ENCODE measurements around the gene RTTN. TPM values are rescaled to one million over a fixed set of nuclear protein-coding genes. Genes with fewer than 3 reads are reported as not detected.

The RTTN gene
- total RNA-seq, 4 donors from 2014 or later, result 10.8 to 58.1 (median 22.4) TPM

- no peak for DNase-seq
- intact Hi-C loops (cut with DNase I; ENCODE audit: low total_unique reads), result no loop called here
- Histone ChIP-seq H3K27ac (no peak overlapping the region), H3K4me3 (no peak overlapping the region), H3K36me3 (no peaks in the 10 kb centered on the region), H3K4me1 (no peaks in the 10 kb centered on the region), H3K27me3 (no peaks in the 10 kb centered on the region), H3K9me3 (no peaks in the 10 kb centered on the region)
- TF ChIP-seq CTCF (IDR thresholded peaks at IDR 0.05) (no peak), POLR2A (IDR thresholded peaks at IDR 0.05) (no peak)
Observed at GRCh38 chr18:70037431-70038061, 167.9 kb downstream of the RTTN start.

- Histone ChIP-seq H3K27ac (no peak overlapping the region), H3K27me3 (no peaks in the 10 kb centered on the region), H3K36me3 (no peaks in the 10 kb centered on the region), H3K4me3 (no peak overlapping the region), H3K9me3 (no peaks in the 10 kb centered on the region), H3K4me1 (no peaks in the 10 kb centered on the region)
- no peak for DNase-seq
- TF ChIP-seq CTCF (IDR thresholded peaks at IDR 0.05) (no peak), POLR2A (IDR thresholded peaks at IDR 0.05) (no peak)
- intact Hi-C loops (cut with DNase I; ENCODE audit: low total_unique reads), result no loop called here
Observed at GRCh38 chr18:70036771-70037347, 168.6 kb downstream of the RTTN start.

- no peaks in the 10 kb centered on the region for H3K9me3 ChIP-seq
- H3K36me3 ChIP-seq, result no peaks in the 10 kb centered on the region
- no peak overlapping the region for H3K27ac ChIP-seq
- no peaks in the 10 kb centered on the region for H3K27me3 ChIP-seq
- DNase-seq, result no peak
- TF ChIP-seq POLR2A (IDR thresholded peaks at IDR 0.05) (no peak), CTCF (IDR thresholded peaks at IDR 0.05) (no peak)
- intact Hi-C loops (cut with DNase I; ENCODE audit: low total_unique reads), result no loop called here
- no peaks in the 10 kb centered on the region for H3K4me1 ChIP-seq
- H3K4me3 ChIP-seq, result no peak overlapping the region
Observed at GRCh38 chr18:70036168-70036567, 169.3 kb downstream of the RTTN start.

- TF ChIP-seq CTCF (IDR thresholded peaks at IDR 0.05) (no peak), POLR2A (IDR thresholded peaks at IDR 0.05) (no peak)
- no peak overlapping the region for H3K4me3 ChIP-seq
- H3K27me3 ChIP-seq, result no peaks in the 10 kb centered on the region
- H3K9me3 ChIP-seq, result no peaks in the 10 kb centered on the region
- intact Hi-C loops (cut with DNase I; ENCODE audit: low total_unique reads), result no loop called here
- no peak overlapping the region for H3K27ac ChIP-seq
- DNase-seq, result no peak
- no peaks in the 10 kb centered on the region for H3K36me3 ChIP-seq
- no peaks in the 10 kb centered on the region for H3K4me1 ChIP-seq
Observed at GRCh38 chr18:70031221-70031620, 174.3 kb downstream of the RTTN start.

GRCh38 chr18:70030728-70031127 is 174.8 kb downstream of the RTTN start:
- Histone ChIP-seq H3K36me3 (no peaks in the 10 kb centered on the region), H3K27ac (no peak overlapping the region), H3K4me3 (no peak overlapping the region), H3K27me3 (no peaks in the 10 kb centered on the region), H3K4me1 (no peaks in the 10 kb centered on the region), H3K9me3 (no peaks in the 10 kb centered on the region)
- DNase-seq, result no peak
- TF ChIP-seq POLR2A (IDR thresholded peaks at IDR 0.05), result no peak
- intact Hi-C loops (cut with DNase I; ENCODE audit: low total_unique reads), result no loop called here

Data from uterus (tissue), 4 donors.